ENCODE measurements around the gene ROCK2. TPM values are rescaled to one million over a fixed set of nuclear protein-coding genes. Genes with fewer than 3 reads are reported as not detected.

The ROCK2 gene
- total and polyA plus RNA-seq, 2 experiments from 2014 or later: 34.5 to 59.6 TPM

DNA sequence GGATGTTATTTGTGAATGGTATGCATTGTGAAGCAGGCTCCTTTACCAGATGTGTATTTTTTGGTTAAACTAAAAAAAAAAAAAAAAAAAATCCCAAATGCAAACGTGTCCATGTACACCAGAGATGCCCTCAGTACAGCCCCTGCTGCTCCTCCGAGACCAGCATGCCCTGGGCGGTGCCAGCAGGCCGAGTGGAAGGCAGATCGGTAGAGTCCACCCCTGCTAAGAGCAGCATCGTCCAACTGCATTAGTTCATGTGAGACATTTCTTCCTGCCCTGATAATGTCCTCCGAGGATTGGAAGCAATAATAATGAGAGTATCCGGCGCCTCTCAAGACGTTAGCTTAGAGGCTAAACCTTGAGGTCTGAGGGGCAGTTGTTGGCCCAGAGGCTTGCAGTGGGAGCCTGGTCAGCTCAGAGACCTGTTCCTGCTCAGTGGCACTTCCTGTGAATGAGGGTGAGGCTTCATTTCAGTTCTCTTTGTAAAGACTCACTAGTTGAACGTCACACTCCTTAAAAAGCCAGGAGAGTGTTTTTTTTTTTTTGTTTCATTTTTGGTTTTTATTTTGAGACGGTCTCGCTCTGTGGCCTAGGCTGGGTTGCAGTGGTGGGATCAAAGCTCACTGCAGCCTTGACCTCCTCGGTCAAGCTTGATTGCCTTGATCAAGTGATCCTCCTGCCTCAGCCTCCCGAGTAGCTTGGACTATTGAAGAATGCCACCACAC is 183.5 kb downstream of the ROCK2 start:
- Histone ChIP-seq H2AFZ (no peak overlapping the region), H3K4me3 (no peak overlapping the region), H3K27ac (no peak overlapping the region), H3K36me3 (replicated peaks; ENCODE audit: insufficient read depth, low read depth) (no peaks in the 10 kb centered on the region), H3K4me2 (no peak overlapping the region), H3K4me1 (ENCODE audit: insufficient read depth) (peaks cover 4% of the 10 kb centered on the region), H3K79me2 (no peaks in the 10 kb centered on the region), H3K27me3 (no peaks in the 10 kb centered on the region), H3K9me3 (ENCODE audit: low read depth) (no peaks in the 10 kb centered on the region), H4K20me1 (ENCODE audit: insufficient read depth, poor library complexity, severe bottlenecking) (no peaks in the 10 kb centered on the region), H3K9me2 (replicated peaks; ENCODE audit: insufficient read depth) (no peaks in the 10 kb centered on the region)
- 96% methylated on average over 15 of the region's 15 CpGs for WGBS (ENCODE audit: low lambda C conversion rate, missing lambda C conversion rate)
- TF ChIP-seq EZH2phosphoT487 (IDR thresholded peaks at IDR 0.05; ENCODE audit: low read depth, severe bottlenecking, unreplicated experiment): no peak
- no peak for TF ChIP-seq CTCF (IDR thresholded peaks at IDR 0.05; ENCODE audit: poor library complexity)
- TF ChIP-seq EZH2 (IDR thresholded peaks at IDR 0.05; ENCODE audit: borderline replicate concordance): no peak
- no peak for DNase-seq (ENCODE audit: low spot score)

DNA sequence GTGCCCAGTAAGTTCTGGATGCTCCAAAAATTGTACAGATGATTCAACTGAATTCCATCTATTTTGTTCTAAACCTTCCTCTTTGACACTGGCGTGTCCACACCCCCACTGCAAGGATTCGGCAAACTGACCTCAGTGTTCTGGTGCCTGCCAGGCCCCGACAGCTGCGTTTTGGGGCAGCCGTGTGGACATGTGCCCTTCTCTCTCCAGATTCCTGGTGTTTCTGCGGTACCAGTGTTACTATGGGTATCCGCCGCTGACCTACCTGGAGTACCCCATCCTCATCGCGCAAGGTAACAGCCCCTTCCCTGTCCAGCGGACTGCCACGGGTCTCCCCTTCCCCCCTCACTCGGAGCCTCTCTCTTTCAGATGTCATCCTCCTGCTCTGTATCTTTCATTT is 184.2 kb downstream of the ROCK2 start:
- H3K79me2 ChIP-seq: no peaks in the 10 kb centered on the region
- no peak overlapping the region for H3K27ac ChIP-seq
- 91% methylated on average over 12 of the region's 13 CpGs for WGBS (ENCODE audit: low lambda C conversion rate, missing lambda C conversion rate)
- H3K4me2 ChIP-seq: no peak overlapping the region
- no peaks in the 10 kb centered on the region for H3K9me2 ChIP-seq (replicated peaks; ENCODE audit: insufficient read depth)
- H3K27me3 ChIP-seq: no peaks in the 10 kb centered on the region
- no peak for DNase-seq (ENCODE audit: low spot score)
- no peak overlapping the region for H3K4me3 ChIP-seq
- peaks cover 7% of the 10 kb centered on the region for H3K4me1 ChIP-seq (ENCODE audit: insufficient read depth)
- no peaks in the 10 kb centered on the region for H3K9me3 ChIP-seq (ENCODE audit: low read depth)
- no peaks in the 10 kb centered on the region for H3K36me3 ChIP-seq (replicated peaks; ENCODE audit: insufficient read depth, low read depth)
- no peak overlapping the region for H2AFZ ChIP-seq
- TF ChIP-seq CTCF (IDR thresholded peaks at IDR 0.05; ENCODE audit: poor library complexity) (no peak), EZH2 (IDR thresholded peaks at IDR 0.05; ENCODE audit: borderline replicate concordance) (no peak), EZH2phosphoT487 (IDR thresholded peaks at IDR 0.05; ENCODE audit: low read depth, severe bottlenecking, unreplicated experiment) (no peak)
- no peaks in the 10 kb centered on the region for H4K20me1 ChIP-seq (ENCODE audit: insufficient read depth, poor library complexity, severe bottlenecking)

DNA sequence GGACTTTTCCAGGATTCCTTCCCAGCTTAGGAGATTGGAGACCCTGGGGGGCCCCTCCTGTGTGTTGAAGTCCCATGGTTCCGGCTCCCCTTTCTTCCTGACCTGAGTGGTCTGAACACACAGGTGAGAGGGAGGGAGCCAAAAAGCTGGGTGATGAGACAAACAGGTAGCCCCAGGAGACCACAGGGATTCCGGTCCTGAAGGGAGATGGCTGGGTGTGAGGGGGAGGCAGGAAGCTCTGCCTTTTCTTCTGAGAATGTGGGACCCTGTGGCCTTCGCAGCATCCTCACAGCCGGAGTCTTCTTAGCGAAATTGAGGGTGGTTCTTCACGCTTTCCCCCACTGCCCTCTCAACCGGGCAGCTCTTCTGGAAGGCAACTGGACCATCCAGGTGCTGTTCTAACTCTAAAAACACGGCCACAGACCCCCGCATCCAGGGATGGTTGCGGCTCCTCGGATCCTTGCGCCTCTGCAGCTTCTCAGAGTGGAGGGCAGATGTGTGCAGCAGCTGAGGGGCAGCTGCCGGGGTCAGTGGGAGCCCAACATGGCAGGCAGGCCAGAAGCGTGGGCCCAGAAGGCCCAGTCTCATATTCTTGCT is 184.8 kb downstream of the ROCK2 start:
- no peak overlapping the region for H3K27ac ChIP-seq
- no peak overlapping the region for H2AFZ ChIP-seq
- no peaks in the 10 kb centered on the region for H3K36me3 ChIP-seq (replicated peaks; ENCODE audit: insufficient read depth, low read depth)
- no peaks in the 10 kb centered on the region for H3K79me2 ChIP-seq
- WGBS (ENCODE audit: low lambda C conversion rate, missing lambda C conversion rate): 96% methylated on average over 13 of the region's 14 CpGs
- no peak overlapping the region for H3K4me2 ChIP-seq
- H3K27me3 ChIP-seq: no peaks in the 10 kb centered on the region
- peaks cover 7% of the 10 kb centered on the region for H3K4me1 ChIP-seq (ENCODE audit: insufficient read depth)
- H3K9me2 ChIP-seq (replicated peaks; ENCODE audit: insufficient read depth): no peaks in the 10 kb centered on the region
- no peaks in the 10 kb centered on the region for H3K9me3 ChIP-seq (ENCODE audit: low read depth)
- TF ChIP-seq EZH2phosphoT487 (IDR thresholded peaks at IDR 0.05; ENCODE audit: low read depth, severe bottlenecking, unreplicated experiment): no peak
- TF ChIP-seq EZH2 (IDR thresholded peaks at IDR 0.05; ENCODE audit: borderline replicate concordance): no peak
- TF ChIP-seq CTCF (IDR thresholded peaks at IDR 0.05; ENCODE audit: poor library complexity): no peak
- no peak for DNase-seq (ENCODE audit: low spot score)
- H4K20me1 ChIP-seq (ENCODE audit: insufficient read depth, poor library complexity, severe bottlenecking): no peaks in the 10 kb centered on the region
- H3K4me3 ChIP-seq: no peak overlapping the region
